Liver (tissue), 9 donors: ENCODE measurements around the gene UGT1A7. TPM values are rescaled to one million over a fixed set of nuclear protein-coding genes. Genes with fewer than 3 reads are reported as not detected.

Source experiments
- DNase-seq: peaks from one replicate; pipeline ENCODE4 v3.0.0-alpha.2; 2017; ENCODE audit warnings: low spot score
- H3K27ac ChIP-seq, 2 donors: one replicate each; pipeline ENCODE4 v1.7.0; 2013; ENCODE audit warnings: inconsistent platforms in 2 of 2, low read length in 2 of 2, control low read depth in 1 of 2, low read depth in 1 of 2, mild to moderate bottlenecking in 1 of 2
- H3K27me3 ChIP-seq, 4 donors: one replicate each; pipeline versions ENCODE4 v1.6.1 to v1.7.0; 2013; ENCODE audit warnings: low read length in 3 of 4, inconsistent platforms in 1 of 4, mild to moderate bottlenecking in 1 of 4, moderate library complexity in 1 of 4; ENCODE audit not compliant: control insufficient read depth in 4 of 4, insufficient read depth in 4 of 4
- H3K36me3 ChIP-seq, 4 donors: one replicate each; pipeline versions ENCODE4 v1.6.1 to v1.7.0; 2013; ENCODE audit warnings: low read length in 3 of 4, mild to moderate bottlenecking in 3 of 4, low read depth in 1 of 4, moderate library complexity in 1 of 4; ENCODE audit not compliant: control insufficient read depth in 4 of 4, insufficient read depth in 3 of 4
- H3K4me1 ChIP-seq, 4 donors: one replicate each; pipeline versions ENCODE4 v1.6.1 to v1.7.0; 2013; ENCODE audit warnings: low read length in 3 of 4, mild to moderate bottlenecking in 3 of 4, moderate library complexity in 1 of 4; ENCODE audit not compliant: control insufficient read depth in 4 of 4, insufficient read depth in 4 of 4
- H3K4me3 ChIP-seq, 3 donors: one replicate each; pipeline versions ENCODE4 v1.6.1 to v1.7.0; 2013; ENCODE audit warnings: low read length in 3 of 3, control low read depth in 1 of 3, low read depth in 1 of 3, mild to moderate bottlenecking in 1 of 3
- H3K9ac ChIP-seq, 2 donors: one replicate each; pipeline ENCODE4 v1.7.0; 2013; ENCODE audit warnings: low read length in 2 of 2, mild to moderate bottlenecking in 2 of 2, moderate library complexity in 2 of 2, control low read depth in 1 of 2, low read depth in 1 of 2
- H3K9me3 ChIP-seq, 4 donors: one replicate each; pipeline versions ENCODE4 v1.6.1 to v1.7.0; 2013; ENCODE audit warnings: low read length in 3 of 4; ENCODE audit not compliant: control insufficient read depth in 4 of 4
- ATF3 ChIP-seq: IDR thresholded peaks from 2 replicates; pipeline ENCODE4 v1.6.1; 2016; ENCODE audit warnings: antibody characterized with exemption
- EGR1 ChIP-seq, 2 donors: IDR thresholded peaks; 2 replicates each; pipeline ENCODE4 v1.6.1; 2016 to 2018; ENCODE audit warnings: antibody characterized with exemption in 2 of 2, low read depth in 2 of 2
- FOXA1 ChIP-seq: IDR thresholded peaks from 2 replicates; pipeline ENCODE4 v1.6.1; 2016; ENCODE audit warnings: antibody characterized with exemption
- FOXA2 ChIP-seq: IDR thresholded peaks from 2 replicates; pipeline ENCODE4 v1.6.1; 2016; ENCODE audit warnings: antibody characterized with exemption
- GABPA ChIP-seq, 2 donors: IDR thresholded peaks in 1 of 2; conservative IDR thresholded peaks in 1 of 2; 2 replicates each; pipeline ENCODE4 v1.6.1; 2016; ENCODE audit warnings: antibody characterized with exemption in 2 of 2, mild to moderate bottlenecking in 1 of 2, moderate library complexity in 1 of 2
- HNF4A ChIP-seq, 2 donors: conservative IDR thresholded peaks; 2 replicates each; pipeline ENCODE4 v1.6.1; 2016; ENCODE audit warnings: antibody characterized with exemption in 2 of 2, mild to moderate bottlenecking in 2 of 2
- HNF4G ChIP-seq: IDR thresholded peaks from 2 replicates; pipeline ENCODE4 v1.6.1; 2016; ENCODE audit warnings: antibody characterized with exemption
- JUND ChIP-seq, 2 donors: IDR thresholded peaks; 2 replicates each; pipeline ENCODE4 v1.6.1; 2016; ENCODE audit warnings: antibody characterized with exemption in 2 of 2
- NR2F2 ChIP-seq: IDR thresholded peaks from 2 replicates; pipeline ENCODE4 v1.6.1; 2016; ENCODE audit warnings: antibody characterized with exemption
- RAD21 ChIP-seq, 2 donors: IDR thresholded peaks; 2 replicates each; pipeline ENCODE4 v1.6.1; 2016; ENCODE audit warnings: antibody characterized with exemption in 2 of 2, mild to moderate bottlenecking in 2 of 2
- RXRA ChIP-seq, 2 donors: IDR thresholded peaks; 2 replicates each; pipeline ENCODE4 v1.6.1; 2017 to 2018; ENCODE audit warnings: antibody characterized with exemption in 2 of 2, mild to moderate bottlenecking in 1 of 2
- SP1 ChIP-seq: IDR thresholded peaks from 2 replicates; pipeline ENCODE4 v1.6.1; 2018; ENCODE audit warnings: antibody characterized with exemption, mild to moderate bottlenecking
- YY1 ChIP-seq: IDR thresholded peaks from 2 replicates; pipeline ENCODE4 v1.6.1; 2016; ENCODE audit warnings: antibody characterized with exemption, mild to moderate bottlenecking
- ZBTB33 ChIP-seq: IDR thresholded peaks from 2 replicates; pipeline ENCODE4 v1.6.1; 2016; ENCODE audit warnings: antibody characterized with exemption
- WGBS: extraction: QIAGEN DNeasy Blood & Tissue Kit; methylation state at CpG from one replicate; pipeline ENCODE4 v1.1.7; 2013; 5-methylcytosine and 5-hydroxymethylcytosine counted together
- polyA plus RNA-seq, 2 donors: library from polyadenylated mRNA; stranded (reverse) in 1 of 2; unstranded in 1 of 2; fragments of 200-250 nt in 1 of 2; fragments of >200 nt in 1 of 2; fragmentation: Nextera tagmentation in 1 of 2; extraction: Ambion mirVana in 1 of 2; gene quantifications; one replicate each; pipeline versions ENCODE4 v1.2.1 to v1.2.3, GENCODE V29; 2013 to 2015
- total RNA-seq, 2 donors: library from RNA; depleted of rRNA; stranded (reverse); fragments of >200 nt; gene quantifications; one replicate each; pipeline ENCODE4 v1.2.3, GENCODE V29; 2014
- TF ChIP-seq, protein P1 (sequence below): IDR thresholded peaks from 2 replicates; pipeline ENCODE4 v1.6.1; 2016; ENCODE audit warnings: antibody characterized with exemption, mild to moderate bottlenecking
- TF ChIP-seq, protein P2 (sequence below): IDR thresholded peaks from 2 replicates; pipeline ENCODE4 v1.6.1; 2016; ENCODE audit warnings: antibody characterized with exemption
- TF ChIP-seq, protein P3 (sequence below): fragments of 150-350 bp; IDR thresholded peaks from 2 replicates; pipeline ENCODE4 v1.5.1; 2017; ENCODE audit warnings: improper control_type of control experiment, low read depth, low read length; ENCODE audit not compliant: missing input control
- donor health status: healthy.
- donor health status: healthy.
- donor health status: healthy.
- donor health status: healthy.
- donor health status: healthy.

UGT1A7 gene
- total and polyA plus RNA-seq, 4 donors, result 0.02 to 2.2 (median 0.38) TPM; not detected in 1

- no peak for DNase-seq
- WGBS, result 94% methylated on average over 4 of the region's 4 CpGs
- Histone ChIP-seq H3K36me3 (no peaks in the 10 kb centered on the region), H3K27me3 (no peaks in the 10 kb centered on the region), H3K4me1 (peaks cover 2 to 15% (median 7%) of the 10 kb centered on the region in 4 donors), H3K27ac (no peak overlapping the region), H3K9me3 (no peaks in the 10 kb centered on the region), H3K4me3 (no peak overlapping the region), H3K9ac (no peak overlapping the region)
- TF ChIP-seq, protein P1, sequence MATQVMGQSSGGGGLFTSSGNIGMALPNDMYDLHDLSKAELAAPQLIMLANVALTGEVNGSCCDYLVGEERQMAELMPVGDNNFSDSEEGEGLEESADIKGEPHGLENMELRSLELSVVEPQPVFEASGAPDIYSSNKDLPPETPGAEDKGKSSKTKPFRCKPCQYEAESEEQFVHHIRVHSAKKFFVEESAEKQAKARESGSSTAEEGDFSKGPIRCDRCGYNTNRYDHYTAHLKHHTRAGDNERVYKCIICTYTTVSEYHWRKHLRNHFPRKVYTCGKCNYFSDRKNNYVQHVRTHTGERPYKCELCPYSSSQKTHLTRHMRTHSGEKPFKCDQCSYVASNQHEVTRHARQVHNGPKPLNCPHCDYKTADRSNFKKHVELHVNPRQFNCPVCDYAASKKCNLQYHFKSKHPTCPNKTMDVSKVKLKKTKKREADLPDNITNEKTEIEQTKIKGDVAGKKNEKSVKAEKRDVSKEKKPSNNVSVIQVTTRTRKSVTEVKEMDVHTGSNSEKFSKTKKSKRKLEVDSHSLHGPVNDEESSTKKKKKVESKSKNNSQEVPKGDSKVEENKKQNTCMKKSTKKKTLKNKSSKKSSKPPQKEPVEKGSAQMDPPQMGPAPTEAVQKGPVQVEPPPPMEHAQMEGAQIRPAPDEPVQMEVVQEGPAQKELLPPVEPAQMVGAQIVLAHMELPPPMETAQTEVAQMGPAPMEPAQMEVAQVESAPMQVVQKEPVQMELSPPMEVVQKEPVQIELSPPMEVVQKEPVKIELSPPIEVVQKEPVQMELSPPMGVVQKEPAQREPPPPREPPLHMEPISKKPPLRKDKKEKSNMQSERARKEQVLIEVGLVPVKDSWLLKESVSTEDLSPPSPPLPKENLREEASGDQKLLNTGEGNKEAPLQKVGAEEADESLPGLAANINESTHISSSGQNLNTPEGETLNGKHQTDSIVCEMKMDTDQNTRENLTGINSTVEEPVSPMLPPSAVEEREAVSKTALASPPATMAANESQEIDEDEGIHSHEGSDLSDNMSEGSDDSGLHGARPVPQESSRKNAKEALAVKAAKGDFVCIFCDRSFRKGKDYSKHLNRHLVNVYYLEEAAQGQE, result no peak
- TF ChIP-seq GABPA (IDR thresholded peaks at IDR 0.05 in 1 of 2, conservative IDR thresholded peaks at IDR 0.05 in 1 of 2) (no peak), FOXA2 (no peak), EGR1 (IDR thresholded peaks at IDR 0.05; ENCODE audit: low read depth in 2 of 2) (no peak), JUND (IDR thresholded peaks at IDR 0.05) (no peak), NR2F2 (no peak), ATF3 (no peak), RAD21 (IDR thresholded peaks at IDR 0.05) (no peak), ZBTB33 (no peak), YY1 (no peak), FOXA1 (no peak), RXRA (IDR thresholded peaks at IDR 0.05) (no peak), SP1 (no peak), HNF4G (no peak), HNF4A (conservative IDR thresholded peaks at IDR 0.05) (no peak)
- TF ChIP-seq, protein P2, sequence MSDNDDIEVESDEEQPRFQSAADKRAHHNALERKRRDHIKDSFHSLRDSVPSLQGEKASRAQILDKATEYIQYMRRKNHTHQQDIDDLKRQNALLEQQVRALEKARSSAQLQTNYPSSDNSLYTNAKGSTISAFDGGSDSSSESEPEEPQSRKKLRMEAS, result no peak
- TF ChIP-seq, protein P3, sequence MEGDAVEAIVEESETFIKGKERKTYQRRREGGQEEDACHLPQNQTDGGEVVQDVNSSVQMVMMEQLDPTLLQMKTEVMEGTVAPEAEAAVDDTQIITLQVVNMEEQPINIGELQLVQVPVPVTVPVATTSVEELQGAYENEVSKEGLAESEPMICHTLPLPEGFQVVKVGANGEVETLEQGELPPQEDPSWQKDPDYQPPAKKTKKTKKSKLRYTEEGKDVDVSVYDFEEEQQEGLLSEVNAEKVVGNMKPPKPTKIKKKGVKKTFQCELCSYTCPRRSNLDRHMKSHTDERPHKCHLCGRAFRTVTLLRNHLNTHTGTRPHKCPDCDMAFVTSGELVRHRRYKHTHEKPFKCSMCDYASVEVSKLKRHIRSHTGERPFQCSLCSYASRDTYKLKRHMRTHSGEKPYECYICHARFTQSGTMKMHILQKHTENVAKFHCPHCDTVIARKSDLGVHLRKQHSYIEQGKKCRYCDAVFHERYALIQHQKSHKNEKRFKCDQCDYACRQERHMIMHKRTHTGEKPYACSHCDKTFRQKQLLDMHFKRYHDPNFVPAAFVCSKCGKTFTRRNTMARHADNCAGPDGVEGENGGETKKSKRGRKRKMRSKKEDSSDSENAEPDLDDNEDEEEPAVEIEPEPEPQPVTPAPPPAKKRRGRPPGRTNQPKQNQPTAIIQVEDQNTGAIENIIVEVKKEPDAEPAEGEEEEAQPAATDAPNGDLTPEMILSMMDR, result no peak
Observed at GRCh38 chr2:233816771-233817170, 135.1 kb downstream of the UGT1A7 start.
